SU-DHL-6 (cell line): ENCODE measurements around the gene COMMD7.

ENCODE experiments used
- H2AFZ ChIP-seq: fragments of 200-600 bp; sonication (generic); 2 replicates; pipeline ENCODE4 v1.6.1; 2014; ENCODE audit warnings: low read depth, mild to moderate bottlenecking, moderate library complexity, mixed read lengths, antibody characterized with exemption, low read length; ENCODE audit not compliant: severe bottlenecking
- H3F3A ChIP-seq: fragments of 200-600 bp; shearing (Covaris generic); 2 replicates; pipeline ENCODE4 v1.6.0; 2016; ENCODE audit warnings: antibody characterized with exemption, mild to moderate bottlenecking; ENCODE audit not compliant: insufficient read depth
- H3K27ac ChIP-seq: fragments of 200-600 bp; sonication (generic); 2 replicates; pipeline ENCODE4 v1.5.1; 2016; ENCODE audit warnings: low read depth, mild to moderate bottlenecking, low read length, moderate library complexity, mixed read lengths
- H3K27me3 ChIP-seq: fragments of 200-600 bp; sonication (generic), shearing (Covaris generic); 2 replicates; pipeline ENCODE4 v1.6.0; 2014; ENCODE audit warnings: mild to moderate bottlenecking, low read length
- H3K36me3 ChIP-seq: fragments of 200-600 bp; sonication (generic); 2 replicates; pipeline ENCODE4 v1.6.1; 2014; ENCODE audit warnings: mild to moderate bottlenecking, low read length, mixed read lengths
- H3K4me2 ChIP-seq: fragments of 300-600, 200-600 bp; shearing (Covaris generic), sonication (generic); 2 replicates; pipeline ENCODE4 v1.6.0; 2014; ENCODE audit warnings: low read length, low read depth, mild to moderate bottlenecking; ENCODE audit not compliant: poor library complexity, severe bottlenecking
- H3K4me3 ChIP-seq: fragments of 200-600 bp; sonication (generic); 2 replicates; pipeline ENCODE4 v1.5.1; 2014; ENCODE audit warnings: antibody characterized with exemption, low read length, mild to moderate bottlenecking, mixed read lengths; ENCODE audit not compliant: insufficient read depth, poor library complexity, severe bottlenecking
- H3K79me2 ChIP-seq: fragments of 200-600 bp; sonication (generic); 2 replicates; pipeline ENCODE4 v1.6.1; 2014; ENCODE audit warnings: mild to moderate bottlenecking, low read length, moderate library complexity; ENCODE audit not compliant: insufficient read depth
- H3K9ac ChIP-seq: fragments of 200-600 bp; sonication (generic); 2 replicates; pipeline ENCODE4 v1.7.0; 2014; ENCODE audit warnings: mild to moderate bottlenecking, low read length
- H3K9me2 ChIP-seq: fragments of 200-600 bp; sonication (generic); replicated peaks from 2 replicates; pipeline ENCODE4 v1.6.1; 2014; ENCODE audit warnings: low read length; ENCODE audit not compliant: insufficient read depth
- H3K9me3 ChIP-seq: fragments of 200-600 bp; sonication (generic); 2 replicates; pipeline ENCODE4 v1.6.1; 2014; ENCODE audit warnings: low read length, mixed read lengths; ENCODE audit not compliant: insufficient read depth
- H4K20me1 ChIP-seq: fragments of 200-600 bp; sonication (generic); 2 replicates; pipeline ENCODE4 v1.6.1; 2014; ENCODE audit warnings: low read depth, mild to moderate bottlenecking, antibody characterized with exemption, low read length, moderate library complexity, mixed read lengths
- CTCF ChIP-seq: fragments of 200-600 bp; sonication (generic); IDR thresholded peaks from one replicate; pipeline ENCODE4 v1.5.1; 2017; ENCODE audit warnings: antibody characterized with exemption, mild to moderate bottlenecking, low read length, moderate library complexity; ENCODE audit not compliant: insufficient read depth, poor library complexity, severe bottlenecking
- EZH2phosphoT487 ChIP-seq: fragments of 200-600 bp; sonication (generic), shearing (Covaris generic); conservative IDR thresholded peaks from 2 replicates; pipeline ENCODE4 v1.6.1; 2018; ENCODE audit warnings: mild to moderate bottlenecking, antibody characterized with exemption, low read length, moderate library complexity, mixed read lengths

The COMMD7 gene

DNA sequence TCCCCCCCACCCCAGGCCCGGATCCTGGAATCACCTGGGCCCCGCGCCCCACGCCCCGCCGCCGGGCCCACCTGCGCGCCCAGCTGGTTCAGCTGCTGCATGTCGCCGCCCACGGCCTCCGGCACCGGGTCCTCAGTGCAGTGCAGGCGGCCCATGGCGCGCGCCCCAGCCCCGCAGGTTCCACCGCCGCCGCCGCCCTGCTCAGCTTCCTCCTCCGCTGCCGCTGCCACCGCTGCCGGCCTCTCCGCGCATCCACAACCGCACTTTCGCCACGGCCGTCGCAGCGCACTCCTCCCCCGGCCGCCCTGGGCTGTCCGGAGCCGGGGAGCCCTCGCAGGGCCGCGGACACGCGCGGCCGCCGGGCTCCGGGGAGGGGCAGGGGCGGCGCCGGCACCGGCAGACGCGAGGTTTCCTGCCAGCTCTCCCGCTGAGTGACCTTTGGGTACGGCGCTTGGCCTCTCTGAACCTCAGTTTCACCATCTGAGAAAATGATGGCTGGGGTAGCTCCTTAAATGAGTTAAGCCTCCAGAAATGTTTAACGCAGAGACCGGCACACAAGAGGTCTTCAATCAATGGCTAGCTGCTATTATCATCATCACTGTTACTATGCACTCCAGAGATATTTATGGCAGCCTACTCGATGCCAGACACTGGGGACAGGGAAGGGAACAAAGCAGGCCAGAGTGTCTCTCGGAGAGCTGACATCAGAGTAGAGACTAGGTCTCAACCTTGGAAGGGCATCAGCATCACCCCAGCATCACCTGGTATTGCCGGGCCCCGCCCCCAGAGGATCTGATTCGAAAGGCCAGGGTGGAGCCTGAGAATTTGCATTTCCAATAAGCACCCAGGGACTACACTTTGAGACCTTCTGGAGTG lies at the start of gene COMMD7:
Gene COMMD7 (minus strand): TSS at position 231 of the 876 bp plus-strand sequence. CDS start 76 bp downstream, at position 155.
- no peak for TF ChIP-seq EZH2phosphoT487
- no peaks in the 10 kb centered on the region for H3K79me2 ChIP-seq
- peak within 1 kb of the TSS; percentile 62 for H3K27ac ChIP-seq
- peak within 1 kb of the TSS; percentile 73 for H3K4me3 ChIP-seq
- no peaks in the 10 kb centered on the region for H3K9me3 ChIP-seq
- H3F3A ChIP-seq, result 0 out of 2 replicates have a peak, but pooled peaks cover 4% of the 10 kb centered on the region
- H3K9me2 ChIP-seq, result no peaks in the 10 kb centered on the region
- peak within 1 kb of the TSS; percentile 90 for H2AFZ ChIP-seq
- no peaks in the 10 kb centered on the region for H3K36me3 ChIP-seq
- peak within 1 kb of the TSS; percentile 90 for H3K4me2 ChIP-seq
- H3K9ac ChIP-seq, result peak within 1 kb of the TSS; percentile 76
- no peaks in the 10 kb centered on the region for H3K27me3 ChIP-seq
- H4K20me1 ChIP-seq, result no peaks in the 10 kb centered on the region

- Histone ChIP-seq H3K4me2 (no peak overlapping the region), H3K4me3 (no peak overlapping the region), H3K36me3 (no peaks in the 10 kb centered on the region), H2AFZ (no peak overlapping the region), H3K9ac (no peak overlapping the region), H3K9me3 (no peaks in the 10 kb centered on the region), H4K20me1 (no peaks in the 10 kb centered on the region), H3F3A (no peaks in the 10 kb centered on the region), H3K9me2 (no peaks in the 10 kb centered on the region), H3K79me2 (no peaks in the 10 kb centered on the region), H3K27ac (no peak overlapping the region), H3K27me3 (no peaks in the 10 kb centered on the region)
- no peak for TF ChIP-seq EZH2phosphoT487
- no peak for TF ChIP-seq CTCF
These were observed 49.6 kb upstream of the COMMD7 start for GRCh38 chr20:32792731-32793458.

GRCh38 chr20:32792316-32792715 lies 49.0 kb upstream of the COMMD7 start:
- Histone ChIP-seq H3K27me3 (no peaks in the 10 kb centered on the region), H3K36me3 (no peaks in the 10 kb centered on the region), H2AFZ (no peak overlapping the region), H4K20me1 (no peaks in the 10 kb centered on the region), H3K4me2 (no peak overlapping the region), H3K9me3 (no peaks in the 10 kb centered on the region), H3K9ac (no peak overlapping the region), H3K9me2 (no peaks in the 10 kb centered on the region), H3K4me3 (no peak overlapping the region), H3F3A (no peaks in the 10 kb centered on the region), H3K79me2 (no peaks in the 10 kb centered on the region), H3K27ac (no peak overlapping the region)
- TF ChIP-seq CTCF (no peak), EZH2phosphoT487 (no peak)

DNA sequence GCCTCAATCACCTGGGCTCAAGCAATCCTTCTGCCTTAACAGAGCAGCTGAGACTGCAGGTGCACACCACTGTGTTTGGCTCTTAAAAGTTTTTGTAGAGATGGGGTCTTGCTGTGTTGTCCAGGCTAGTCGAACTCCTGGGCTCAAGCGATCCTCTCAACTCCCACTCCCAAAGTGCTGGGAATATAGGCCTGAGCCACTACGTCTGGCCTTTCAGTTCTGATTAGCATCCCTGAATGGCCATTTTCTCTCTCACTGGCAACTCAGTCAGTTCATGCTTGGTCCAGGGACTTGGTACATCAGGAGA lies 47.4 kb upstream of the COMMD7 start:
- Histone ChIP-seq H2AFZ (no peak overlapping the region), H3K4me2 (no peak overlapping the region), H3K9me3 (no peaks in the 10 kb centered on the region), H3K27ac (no peak overlapping the region), H3F3A (no peaks in the 10 kb centered on the region), H4K20me1 (no peaks in the 10 kb centered on the region), H3K9me2 (no peaks in the 10 kb centered on the region), H3K27me3 (no peaks in the 10 kb centered on the region), H3K79me2 (no peaks in the 10 kb centered on the region), H3K36me3 (no peaks in the 10 kb centered on the region), H3K4me3 (no peak overlapping the region), H3K9ac (no peak overlapping the region)
- TF ChIP-seq CTCF (no peak), EZH2phosphoT487 (no peak)
